C1 segment of cervical spinal cord (tissue), 14 donors: ENCODE measurements around the gene MAGI1.
A peak's percentile ranks its signal among the peaks of the same experiment; 100 is the strongest.

ENCODE experiments used
- DNase-seq, 14 donors: peaks; one replicate each; lab custom pipeline; 2025; lab: John Stamatoyannopoulos, UW

The MAGI1 gene

DNA sequence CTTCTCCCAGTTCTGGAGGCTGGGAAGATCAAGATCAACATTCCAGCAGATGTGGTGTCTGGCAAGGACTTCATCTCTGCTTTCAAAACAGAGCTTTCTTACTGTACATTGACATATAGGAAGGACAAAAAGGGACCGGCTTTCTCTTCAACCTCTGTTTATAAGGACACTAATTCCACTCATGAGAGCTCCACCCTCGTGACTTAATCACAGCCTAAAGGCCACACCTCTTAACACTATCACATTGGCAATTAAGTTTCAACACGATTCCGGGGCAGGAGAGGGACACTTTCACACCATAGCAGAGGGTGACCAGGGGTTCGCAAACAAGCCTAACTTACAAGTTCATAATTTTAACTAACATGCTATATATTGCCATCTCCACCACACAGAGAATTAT is 231.5 kb downstream of the MAGI1 start:
- no peak for DNase-seq

DNA sequence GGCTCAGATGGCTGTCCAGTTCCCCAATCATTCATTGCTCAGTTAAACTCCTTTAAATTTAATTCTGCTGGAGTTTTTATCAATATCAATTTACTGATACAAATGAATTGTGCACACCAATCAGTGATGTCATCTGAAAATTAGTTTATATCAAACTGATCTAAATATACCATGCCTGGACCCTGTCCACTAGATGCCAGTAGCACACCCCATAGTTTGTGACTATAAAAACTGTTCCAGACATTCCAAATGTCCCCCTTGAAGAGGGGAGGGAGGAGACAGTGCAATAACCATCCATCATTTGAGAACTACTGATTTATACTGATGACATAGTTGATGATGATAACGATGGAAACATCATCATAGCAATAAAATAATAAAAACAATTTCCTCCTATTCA is 232.1 kb downstream of the MAGI1 start:
- no peak for DNase-seq

- no peak for DNase-seq
These were observed 242.0 kb downstream of the MAGI1 start for GRCh38 chr3:65796676-65797075.

GRCh38 chr3:65795166-65795565 is 243.6 kb downstream of the MAGI1 start:
- no peak for DNase-seq

DNA sequence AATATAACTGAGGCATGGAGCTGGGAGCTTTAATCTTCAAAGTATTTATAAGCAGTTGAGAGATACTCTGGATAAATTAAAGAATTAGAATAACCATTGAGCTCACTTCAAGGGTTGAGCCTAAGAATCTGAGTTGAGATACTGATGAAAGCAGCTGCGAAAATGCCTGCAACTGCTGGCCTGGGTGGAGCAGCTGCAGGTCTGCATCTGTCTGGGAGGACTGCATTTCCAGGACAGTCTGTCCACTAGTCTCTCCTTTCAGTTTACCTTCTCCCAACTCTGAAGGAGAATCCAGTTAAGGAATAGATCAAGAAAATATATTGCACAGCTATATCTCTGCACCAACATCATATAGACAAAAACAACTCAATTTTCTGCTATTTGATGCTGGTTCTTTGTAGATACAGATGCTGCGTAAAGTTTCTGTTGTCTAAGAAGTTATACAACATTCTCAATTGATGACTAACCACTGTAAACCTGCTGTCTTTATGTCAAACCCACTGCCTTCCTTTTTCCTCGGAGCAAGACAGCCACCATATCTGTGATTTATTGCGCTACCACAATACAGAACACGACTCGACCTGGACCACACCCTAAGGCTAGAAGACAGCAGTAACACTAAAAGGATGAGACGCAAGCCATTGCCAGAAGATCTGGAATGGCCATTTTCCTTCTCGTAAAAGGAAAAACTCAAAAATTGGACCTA is 245.1 kb downstream of the MAGI1 start:
- no peak for DNase-seq

GRCh38 chr3:65788461-65788860 is 250.3 kb downstream of the MAGI1 start:
- DNase-seq = no peak

- DNase-seq = no peak
These were observed 250.9 kb downstream of the MAGI1 start for GRCh38 chr3:65787827-65788226.

DNA sequence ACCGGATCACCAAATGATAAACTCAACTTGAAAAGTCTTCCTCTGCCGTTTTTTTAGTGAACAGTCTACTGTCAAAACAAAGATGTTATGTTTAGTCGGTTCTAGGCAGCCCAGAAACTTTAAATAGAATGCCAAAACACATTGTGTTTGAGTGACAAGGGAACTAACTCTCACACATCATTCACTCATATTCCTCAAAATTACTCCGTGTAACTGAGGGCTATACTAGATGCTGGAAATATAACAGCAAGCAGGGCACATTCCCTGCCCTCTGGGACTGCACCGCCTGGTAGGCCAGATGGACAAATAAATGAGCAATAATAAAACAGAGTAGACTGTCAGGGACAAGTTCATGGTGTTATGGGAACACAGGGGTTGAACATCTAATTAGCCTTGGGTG is 251.4 kb downstream of the MAGI1 start:
- peak in 1 of 14 donors; percentile 47 for DNase-seq

DNA sequence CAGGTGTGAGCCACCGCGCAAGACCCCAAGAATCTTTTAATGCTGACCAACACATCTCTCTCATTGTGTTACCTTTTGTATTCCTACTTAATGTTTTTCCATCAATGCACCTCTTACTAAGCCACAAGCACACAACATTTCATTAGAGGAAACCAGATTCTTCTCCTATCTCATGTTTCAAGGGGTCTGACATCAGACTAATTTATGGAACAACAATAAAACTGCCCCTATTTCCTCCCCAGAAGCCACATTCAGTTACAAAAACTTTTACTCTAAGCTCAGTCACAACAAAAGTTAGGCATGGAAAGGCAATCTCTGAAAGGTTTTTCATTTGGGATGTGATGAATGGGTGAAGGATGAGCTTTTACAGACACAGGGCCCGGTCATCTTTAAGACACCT is 251.8 kb downstream of the MAGI1 start:
- no peak for DNase-seq

DNA sequence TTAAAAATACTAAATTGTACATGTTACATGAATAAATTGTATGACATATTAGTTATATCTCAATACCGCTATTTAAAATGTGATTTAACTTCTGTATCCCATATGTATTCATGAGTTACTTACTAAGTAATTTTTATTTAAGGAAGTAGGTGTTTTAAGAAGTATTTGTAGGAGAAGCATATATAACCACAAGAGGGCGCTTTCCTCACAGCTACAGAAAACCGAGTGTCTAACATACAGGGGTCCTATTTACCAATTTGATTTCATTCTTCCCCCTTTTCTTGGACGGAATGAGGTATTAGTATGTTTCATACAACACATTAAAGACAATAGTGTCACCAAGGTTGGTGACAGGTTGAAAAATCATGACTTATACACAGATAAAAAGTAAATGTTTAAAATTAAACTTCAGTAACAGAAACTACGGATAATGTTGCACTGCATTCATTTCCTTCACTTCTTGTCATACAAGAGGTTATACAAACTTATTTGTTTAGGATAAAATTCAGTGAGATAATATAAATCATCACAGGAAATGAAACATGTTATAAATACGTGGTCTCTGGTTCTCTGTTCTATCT is 253.6 kb downstream of the MAGI1 start:
- DNase-seq = peak in 2 of 14 donors; percentile 22 to 38

- DNase-seq = no peak
These were observed 255.6 kb downstream of the MAGI1 start for GRCh38 chr3:65783117-65783516.

- DNase-seq = no peak
These were observed 257.1 kb downstream of the MAGI1 start for GRCh38 chr3:65781594-65781993.

DNA sequence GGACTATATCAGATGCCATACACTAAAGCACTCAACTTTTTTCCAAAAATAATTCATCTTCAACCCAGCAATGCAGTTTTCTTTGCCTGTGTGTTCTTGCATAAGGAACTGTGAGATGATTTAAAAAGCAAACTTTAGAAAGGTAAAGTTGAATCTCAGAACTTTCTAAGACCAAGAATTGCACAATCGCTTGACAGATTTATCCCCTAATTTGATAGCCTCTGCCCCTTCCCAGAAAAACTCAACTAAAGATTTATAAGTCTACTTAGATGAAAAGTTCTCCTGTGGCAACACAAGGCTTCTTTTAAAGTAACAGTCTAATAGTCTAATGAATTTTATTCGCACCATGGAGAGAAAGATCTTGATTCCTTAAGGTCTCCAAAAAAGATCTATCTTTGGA is 259.3 kb downstream of the MAGI1 start:
- DNase-seq = no peak

GRCh38 chr3:65778968-65779367 is 259.8 kb downstream of the MAGI1 start:
- DNase-seq = no peak

DNA sequence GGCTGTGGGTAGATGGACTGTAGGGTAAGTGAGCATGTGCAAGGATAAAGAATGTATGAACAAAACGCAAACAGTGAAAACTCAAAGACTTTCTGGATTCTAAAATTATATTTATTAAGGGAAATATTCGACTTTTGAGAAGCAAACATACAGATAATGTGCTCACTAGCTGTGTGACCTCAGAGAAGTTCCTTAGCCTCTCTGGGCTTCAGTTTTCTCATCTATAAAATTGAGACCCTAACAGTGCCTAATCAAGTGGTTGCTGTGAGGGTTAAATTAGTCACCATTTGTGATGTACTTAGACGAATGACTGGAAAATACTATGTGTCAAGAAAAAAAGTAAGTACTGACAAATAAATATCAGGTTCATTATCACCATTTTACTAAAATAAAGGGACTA is 261.7 kb downstream of the MAGI1 start:
- DNase-seq = no peak

- DNase-seq = no peak
These were observed 262.2 kb downstream of the MAGI1 start for GRCh38 chr3:65776494-65776893.

DNA sequence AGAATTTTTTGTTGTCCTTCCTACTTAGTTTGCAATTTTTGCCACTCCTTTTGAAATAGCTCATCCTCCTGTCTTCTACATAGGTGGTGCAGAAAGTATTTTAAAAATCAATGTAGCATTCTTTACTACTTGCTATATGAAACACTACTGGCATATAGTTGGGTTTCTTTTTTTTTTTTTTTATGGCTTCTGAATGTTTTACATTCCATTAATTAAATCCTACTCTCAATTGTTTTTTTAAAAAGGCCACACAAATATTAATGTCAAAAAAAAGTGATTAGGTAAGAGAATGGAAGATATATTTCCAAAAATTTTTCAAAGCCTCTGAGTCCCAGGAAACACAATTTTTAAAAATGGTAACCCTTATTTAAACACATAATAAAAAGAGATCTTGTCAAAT is 262.6 kb downstream of the MAGI1 start:
- DNase-seq = no peak

DNA sequence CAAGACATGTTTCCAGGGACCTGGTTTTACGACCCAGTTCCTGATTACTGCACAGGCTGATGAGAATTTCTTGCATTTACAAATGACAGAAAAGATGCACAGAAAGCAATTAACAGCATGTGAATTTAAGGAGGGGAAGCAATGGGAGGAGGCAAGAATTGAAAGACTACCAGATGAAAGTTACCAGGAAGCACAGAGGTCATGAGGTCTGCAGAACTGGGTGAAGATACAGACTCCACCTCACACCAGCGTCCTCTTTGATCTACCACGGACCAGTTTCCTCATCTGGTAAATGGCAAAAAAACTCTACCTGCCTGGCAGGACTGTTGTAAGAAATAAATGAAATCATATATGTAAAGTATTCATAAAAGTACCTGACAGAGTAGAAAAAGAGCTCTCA is 266.0 kb downstream of the MAGI1 start:
- DNase-seq = no peak

GRCh38 chr3:65767551-65767950 is 271.2 kb downstream of the MAGI1 start:
- no peak for DNase-seq

DNA sequence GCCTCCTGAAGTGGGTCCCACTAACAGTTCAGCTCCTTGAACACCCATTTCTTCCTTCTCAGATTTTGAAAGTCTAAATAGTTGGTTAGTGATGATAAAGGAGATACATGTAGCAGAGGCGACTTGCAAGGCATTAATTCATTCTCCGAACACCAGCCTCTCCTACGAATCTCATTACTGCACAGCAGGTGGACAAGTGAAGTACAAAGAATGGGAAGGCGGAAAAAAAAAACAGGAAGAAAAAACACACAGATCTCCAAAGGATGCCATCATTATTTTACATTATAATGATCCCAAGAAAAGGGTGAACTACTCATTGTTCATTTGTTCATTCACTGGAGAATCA is 276.5 kb downstream of the MAGI1 start:
- no peak for DNase-seq

DNA sequence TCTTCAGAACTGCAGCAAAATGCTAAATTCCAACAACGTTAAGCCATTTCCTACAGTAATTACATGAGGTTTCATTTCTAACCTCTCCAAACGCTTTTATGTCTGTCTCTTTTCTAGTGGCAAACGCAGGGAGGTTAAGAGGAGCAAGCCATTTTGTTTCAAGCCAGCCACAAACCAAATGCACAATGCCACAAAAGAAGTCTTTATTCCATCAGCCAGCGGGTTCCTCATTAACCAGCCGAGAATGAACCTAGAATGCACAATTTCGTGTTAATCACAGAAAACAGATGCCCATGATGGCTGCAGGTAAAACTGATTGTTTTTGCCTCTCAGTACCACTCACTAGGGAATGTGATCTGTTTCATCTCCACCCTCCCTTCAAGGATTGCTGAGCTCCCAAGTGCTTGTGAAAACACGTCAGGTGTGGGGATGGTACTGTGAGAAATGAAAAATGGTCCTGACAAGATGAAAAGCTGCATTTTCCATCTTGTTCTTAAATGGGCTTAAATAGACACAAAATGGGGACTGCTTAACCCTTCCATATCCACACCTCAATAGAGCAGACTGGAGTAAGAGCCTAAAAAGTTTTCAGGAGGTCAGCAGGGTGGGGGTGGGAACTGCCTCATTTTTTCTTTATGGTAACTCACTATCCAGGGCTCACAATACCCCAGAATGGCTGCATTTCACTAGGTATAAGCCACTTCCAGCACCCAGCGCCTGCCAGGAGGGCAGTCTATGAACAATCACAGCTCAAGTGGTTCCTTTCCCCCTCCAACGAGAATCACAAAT is 277.1 kb downstream of the MAGI1 start:
- DNase-seq = peak in 5 of 14 donors; percentile 24 to 35 (median 26)

DNA sequence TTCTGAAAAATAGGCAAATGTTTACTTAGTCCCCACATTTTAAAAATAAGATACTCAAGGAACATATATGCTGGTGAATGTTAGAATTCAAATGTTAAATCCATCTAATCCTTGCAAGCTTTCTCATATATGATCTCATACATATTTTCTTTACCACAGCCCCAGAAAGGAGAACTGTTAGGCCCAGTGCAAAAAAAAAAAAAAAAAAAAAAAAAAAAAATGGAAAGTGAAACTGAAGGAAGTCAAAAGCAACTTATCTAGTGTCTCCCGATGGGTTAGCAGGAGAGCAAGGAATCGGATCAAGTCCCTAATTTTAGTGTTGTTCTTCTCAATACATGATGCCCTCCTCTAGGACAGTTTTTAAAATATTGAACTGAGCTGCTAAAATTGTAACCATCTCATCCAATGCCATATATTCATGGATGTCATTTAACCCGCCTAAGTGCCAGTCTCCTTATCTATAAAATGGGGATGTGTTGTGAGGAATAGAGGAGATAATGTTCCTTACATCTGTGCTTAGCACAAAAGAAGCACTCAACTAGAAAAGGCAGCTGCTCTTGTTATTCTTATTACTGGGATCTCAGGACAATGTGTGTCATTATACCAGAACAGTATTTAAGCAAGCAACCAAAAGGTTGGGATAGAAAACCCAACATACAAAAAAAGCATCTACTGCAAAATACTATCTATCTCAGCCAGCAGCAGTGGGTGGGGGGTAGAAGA is 279.7 kb downstream of the MAGI1 start:
- DNase-seq = peak in 1 of 14 donors; percentile 50
